ENCODE data around the gene ZC3H12D.

DNA sequence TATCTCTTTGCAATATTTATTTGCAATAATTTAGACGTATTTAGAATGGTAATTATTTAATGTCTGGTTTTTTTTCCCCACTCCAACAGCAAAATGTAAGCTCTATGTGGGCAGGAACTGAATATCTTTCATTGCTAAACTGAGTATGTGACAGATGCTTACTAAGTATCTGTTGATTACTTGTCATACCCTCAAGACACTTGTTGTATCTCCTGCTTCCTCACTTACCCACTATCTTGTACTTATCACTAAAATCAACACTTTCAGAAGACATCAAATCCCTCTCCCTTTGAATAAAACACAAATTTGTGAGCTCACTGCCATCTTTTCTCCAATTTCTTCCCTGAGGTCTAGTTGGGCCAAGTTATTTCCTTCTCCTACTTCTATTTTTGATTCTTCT, 30.7 kb upstream of the ZC3H12D start:
- TF ChIP-seq, protein P1, sequence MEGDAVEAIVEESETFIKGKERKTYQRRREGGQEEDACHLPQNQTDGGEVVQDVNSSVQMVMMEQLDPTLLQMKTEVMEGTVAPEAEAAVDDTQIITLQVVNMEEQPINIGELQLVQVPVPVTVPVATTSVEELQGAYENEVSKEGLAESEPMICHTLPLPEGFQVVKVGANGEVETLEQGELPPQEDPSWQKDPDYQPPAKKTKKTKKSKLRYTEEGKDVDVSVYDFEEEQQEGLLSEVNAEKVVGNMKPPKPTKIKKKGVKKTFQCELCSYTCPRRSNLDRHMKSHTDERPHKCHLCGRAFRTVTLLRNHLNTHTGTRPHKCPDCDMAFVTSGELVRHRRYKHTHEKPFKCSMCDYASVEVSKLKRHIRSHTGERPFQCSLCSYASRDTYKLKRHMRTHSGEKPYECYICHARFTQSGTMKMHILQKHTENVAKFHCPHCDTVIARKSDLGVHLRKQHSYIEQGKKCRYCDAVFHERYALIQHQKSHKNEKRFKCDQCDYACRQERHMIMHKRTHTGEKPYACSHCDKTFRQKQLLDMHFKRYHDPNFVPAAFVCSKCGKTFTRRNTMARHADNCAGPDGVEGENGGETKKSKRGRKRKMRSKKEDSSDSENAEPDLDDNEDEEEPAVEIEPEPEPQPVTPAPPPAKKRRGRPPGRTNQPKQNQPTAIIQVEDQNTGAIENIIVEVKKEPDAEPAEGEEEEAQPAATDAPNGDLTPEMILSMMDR (IDR thresholded peaks at IDR 0.05): no peak
- TF ChIP-seq EP300 (IDR thresholded peaks at IDR 0.05) (no peak), POLR2A (IDR thresholded peaks at IDR 0.05) (no peak)

Data from upper lobe of left lung (tissue), 4 donors.